Activated naive CD4-positive, alpha-beta T cell treated with anti-CD3 and anti-CD28 coated beads for 36 hours (primary cell): ENCODE data around the gene TIGD4. TPM values are rescaled to one million over a fixed set of nuclear protein-coding genes. Genes with fewer than 3 reads are reported as not detected.

Source experiments
- CTCF ChIA-PET: fragments of 350-600 bp; sonication (Branson Sonifier 250); formaldehyde crosslinking; loops from one replicate; lab custom pipeline; 2021; ENCODE audit warnings: antibody characterized with exemption; lab: Charles Lee
- DNase-seq: peaks from one replicate; pipeline ENCODE4 v3.0.0-alpha.2; 2020
- H3K27ac Mint-ChIP-seq: one replicate; pipeline ENCODE4 v1.8.0; 2021; ENCODE audit warnings: mild to moderate bottlenecking, mixed read lengths
- H3K27me3 Mint-ChIP-seq: one replicate; pipeline ENCODE4 v1.8.0; 2021; ENCODE audit warnings: low read depth, mixed read lengths
- H3K36me3 Mint-ChIP-seq: one replicate; pipeline ENCODE4 v1.8.0; 2021; ENCODE audit warnings: low read depth, mixed read lengths
- H3K4me1 Mint-ChIP-seq: one replicate; pipeline ENCODE4 v1.8.0; 2021; ENCODE audit warnings: low read depth, mixed read lengths
- H3K4me3 Mint-ChIP-seq: one replicate; pipeline ENCODE4 v1.8.0; 2021; ENCODE audit warnings: mild to moderate bottlenecking, moderate library complexity, mixed read lengths
- H3K9me3 Mint-ChIP-seq: one replicate; pipeline ENCODE4 v1.8.0; 2021; ENCODE audit warnings: mixed read lengths
- intact Hi-C: fragments of 100-400 bp; cut with micrococcal nuclease; formaldehyde crosslinking; loops from one replicate; pipeline ENCODE4 v1.15.1; 2023
- total RNA-seq, 2 experiments: library from RNA; stranded (reverse); gene quantifications; one replicate each; pipeline ENCODE4 v1.2.3, GENCODE V29; 2021

The TIGD4 gene
- total RNA-seq = under 1 TPM; 0.07 to 0.27 TPM

DNA sequence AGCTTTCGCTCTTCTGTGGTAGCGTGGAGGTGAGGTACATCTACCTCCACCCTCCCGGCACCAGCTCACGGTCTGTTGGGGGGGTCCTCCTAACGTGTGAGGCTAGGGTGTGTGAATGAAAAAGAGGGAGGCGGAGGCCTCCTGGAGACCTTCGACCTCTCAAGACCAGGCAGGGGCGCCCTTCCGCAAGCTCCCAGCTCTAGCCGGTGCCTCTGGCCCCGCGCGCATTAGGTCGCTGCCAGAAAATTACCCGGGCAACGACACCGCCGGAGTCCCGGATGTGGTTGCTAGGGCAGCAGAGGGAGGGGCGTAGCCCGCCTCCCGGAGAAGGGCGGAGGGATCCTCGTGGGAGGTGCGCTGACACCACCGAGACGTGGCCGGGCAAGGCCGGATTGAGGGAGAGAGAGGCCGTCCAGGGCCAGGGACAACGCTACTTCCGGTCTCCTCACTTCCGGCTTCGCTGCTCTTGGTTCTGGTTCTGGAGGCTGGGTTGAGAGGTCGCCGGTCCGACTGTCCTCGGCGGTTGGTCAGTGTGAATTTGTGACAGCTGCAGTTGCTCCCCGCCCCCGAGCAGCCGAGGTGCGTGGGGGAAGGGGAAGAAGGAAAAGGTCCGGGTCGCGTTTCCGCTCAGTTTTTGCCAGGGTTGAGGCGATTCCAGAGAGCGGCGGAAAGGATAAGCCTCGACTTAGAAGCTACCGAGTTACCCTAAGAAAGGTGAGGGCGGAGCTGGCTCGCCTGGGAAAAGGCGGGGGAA lies at the start of gene TIGD4, which contains the start of gene ARFIP1:
TIGD4 (minus strand) TSS at position 218 of the 754 bp plus-strand sequence. CDS start 8,726 bp downstream, outside the sequence.
ARFIP1 (plus strand) TSS at position 442 of the 754 bp plus-strand sequence. CDS start 49,680 bp downstream, outside the sequence.
- DNase-seq = peak; percentile 97
- Mint-ChIP-seq H3K4me3 (peak within 1 kb of the TSS; percentile 91), H3K36me3 (no peaks in the 10 kb centered on the region), H3K4me1 (peaks cover 23% of the 10 kb centered on the region), H3K27ac (peak within 1 kb of the TSS; percentile 75), H3K27me3 (peaks cover 4% of the 10 kb centered on the region), H3K9me3 (no peaks in the 10 kb centered on the region)
- intact Hi-C loops = loop anchor here (1.0 to 10.0 kb wide), 8 partner anchors 99 to 1685 kb away; partner anchors contain the start of genes FBXW7, FHIP1A and RPS3A
- CTCF ChIA-PET = interaction anchor here (0.9 to 2.6 kb wide), 12 partner anchors 9 to 370 kb away, joined by 3 to 7 read pairs (median 4); partner anchors contain the start of gene FBXW7

DNA sequence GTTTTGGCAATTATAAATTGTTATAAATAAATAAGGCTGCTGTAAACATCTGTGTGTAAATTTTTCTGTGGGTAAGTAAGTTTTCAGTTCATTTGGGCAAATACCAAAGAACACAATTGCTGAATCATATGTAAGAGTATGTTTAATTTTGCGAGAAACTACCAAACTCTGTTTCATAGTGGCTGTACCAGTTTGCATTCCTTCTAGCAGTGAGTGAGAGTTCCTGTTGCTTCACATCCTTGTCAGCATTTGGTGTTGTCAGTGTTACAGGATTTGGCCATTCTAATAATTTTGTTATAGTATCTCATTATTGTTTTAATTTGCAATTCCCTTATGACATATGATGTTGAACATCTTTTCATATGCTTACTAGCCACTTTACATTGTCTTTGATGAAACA lies 48.6 kb upstream of the TIGD4 start:
- Mint-ChIP-seq H3K9me3 (peaks cover 26% of the 10 kb centered on the region), H3K4me3 (no peak overlapping the region), H3K4me1 (no peaks in the 10 kb centered on the region), H3K27ac (no peak overlapping the region), H3K36me3 (peaks cover 20% of the 10 kb centered on the region), H3K27me3 (no peaks in the 10 kb centered on the region)
- intact Hi-C loops = no loop called here
- DNase-seq = no peak
- CTCF ChIA-PET = no interaction called here

- H3K36me3 Mint-ChIP-seq = peaks cover 4% of the 10 kb centered on the region
- no peak overlapping the region for H3K27ac Mint-ChIP-seq
- no peaks in the 10 kb centered on the region for H3K27me3 Mint-ChIP-seq
- intact Hi-C loops = no loop called here
- no peak for DNase-seq
- peaks cover 30% of the 10 kb centered on the region for H3K9me3 Mint-ChIP-seq
- H3K4me3 Mint-ChIP-seq = no peak overlapping the region
- H3K4me1 Mint-ChIP-seq = no peaks in the 10 kb centered on the region
- CTCF ChIA-PET = interaction anchor here (0.7 kb wide), 1 partner anchor 529 kb away, joined by 4 read pairs; no protein-coding TSS in a partner anchor
Measured at GRCh38 chr4:152825336-152825735, 45.8 kb upstream of the TIGD4 start.

- intact Hi-C loops = loop anchor here (5.0 kb wide), 1 partner anchor 53 kb away; no protein-coding TSS in a partner anchor
Measured at GRCh38 chr4:152824561-152824960, 45.0 kb upstream of the TIGD4 start.

DNA sequence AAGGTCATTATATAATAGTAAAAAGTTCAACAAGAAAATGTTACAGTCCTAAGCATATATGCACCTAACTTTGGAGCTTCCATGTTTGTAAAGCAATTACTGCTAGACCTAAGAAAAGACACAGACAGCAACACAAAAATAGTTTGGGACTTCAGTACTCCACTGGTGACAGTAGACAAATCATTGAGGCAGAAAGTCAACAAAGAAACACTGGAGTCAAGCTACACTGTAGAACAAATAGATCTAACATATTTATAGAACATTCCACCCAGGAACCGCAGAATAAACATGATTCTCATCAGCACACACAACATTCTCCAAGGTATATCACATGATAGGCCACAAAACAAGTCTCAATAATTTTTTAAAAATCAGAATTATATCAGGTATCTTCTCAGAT lies 42.8 kb upstream of the TIGD4 start:
- Mint-ChIP-seq H3K36me3 (no peaks in the 10 kb centered on the region), H3K27ac (no peak overlapping the region), H3K9me3 (peaks cover 28% of the 10 kb centered on the region), H3K4me3 (no peak overlapping the region), H3K4me1 (peaks cover 2% of the 10 kb centered on the region), H3K27me3 (no peaks in the 10 kb centered on the region)
- intact Hi-C loops = loop anchor here (5.0 kb wide), 1 partner anchor 55 kb away; no protein-coding TSS in a partner anchor
- DNase-seq = no peak
- CTCF ChIA-PET = no interaction called here

More at GRCh38 chr4:152824561-152824960, 45.0 kb upstream of the TIGD4 start:
- H3K9me3 Mint-ChIP-seq = peaks cover 30% of the 10 kb centered on the region
- H3K4me3 Mint-ChIP-seq = no peak overlapping the region
- no peak overlapping the region for H3K27ac Mint-ChIP-seq
- H3K36me3 Mint-ChIP-seq = peaks cover 2% of the 10 kb centered on the region
- DNase-seq = no peak
- H3K27me3 Mint-ChIP-seq = no peaks in the 10 kb centered on the region
- CTCF ChIA-PET = no interaction called here
- no peaks in the 10 kb centered on the region for H3K4me1 Mint-ChIP-seq

DNA sequence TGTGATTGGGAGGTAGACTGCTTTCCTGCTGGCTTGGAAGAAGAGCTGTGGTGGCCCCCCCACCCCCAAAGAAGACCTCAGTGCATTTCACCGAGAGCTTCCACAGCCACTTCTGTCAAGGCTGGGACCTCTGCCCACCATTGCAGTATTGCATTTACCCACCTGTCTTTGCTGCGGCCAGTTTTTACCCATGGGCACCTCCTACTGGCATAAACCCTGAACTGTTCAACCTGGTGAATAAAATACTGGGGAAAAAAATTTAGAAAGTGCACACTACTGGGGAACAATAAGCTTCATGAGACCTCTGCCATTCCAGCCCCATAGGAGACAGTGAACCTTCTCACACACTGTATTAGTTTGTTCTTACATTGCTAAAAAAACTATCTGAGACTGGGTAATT lies 40.5 kb upstream of the TIGD4 start:
- no peaks in the 10 kb centered on the region for H3K27me3 Mint-ChIP-seq
- no peak for DNase-seq
- CTCF ChIA-PET = interaction anchor here (0.7 kb wide), 1 partner anchor 150 kb away, joined by 3 read pairs; no protein-coding TSS in a partner anchor
- H3K4me1 Mint-ChIP-seq = peaks cover 12% of the 10 kb centered on the region
- H3K4me3 Mint-ChIP-seq = no peak overlapping the region
- H3K27ac Mint-ChIP-seq = no peak overlapping the region
- H3K9me3 Mint-ChIP-seq = peaks cover 20% of the 10 kb centered on the region
- peaks cover 19% of the 10 kb centered on the region for H3K36me3 Mint-ChIP-seq
- intact Hi-C loops = loop anchor here (5.0 kb wide), 1 partner anchor 57 kb away; no protein-coding TSS in a partner anchor

- no peak for DNase-seq
- Mint-ChIP-seq H3K9me3 (peaks cover 22% of the 10 kb centered on the region), H3K27ac (no peak overlapping the region), H3K4me3 (no peak overlapping the region), H3K4me1 (peaks cover 12% of the 10 kb centered on the region), H3K27me3 (no peaks in the 10 kb centered on the region), H3K36me3 (peaks cover 26% of the 10 kb centered on the region)
- CTCF ChIA-PET = no interaction called here
- intact Hi-C loops = no loop called here
Measured at GRCh38 chr4:152819026-152819645, 39.6 kb upstream of the TIGD4 start.

GRCh38 chr4:152817331-152817730 lies 37.8 kb upstream of the TIGD4 start:
- Mint-ChIP-seq H3K27me3 (no peaks in the 10 kb centered on the region), H3K27ac (peak overlapping the region; percentile 28), H3K4me3 (no peak overlapping the region), H3K4me1 (peaks cover 12% of the 10 kb centered on the region), H3K9me3 (peaks cover 31% of the 10 kb centered on the region), H3K36me3 (peaks cover 35% of the 10 kb centered on the region)
- DNase-seq = no peak
- intact Hi-C loops = no loop called here
- CTCF ChIA-PET = no interaction called here

DNA sequence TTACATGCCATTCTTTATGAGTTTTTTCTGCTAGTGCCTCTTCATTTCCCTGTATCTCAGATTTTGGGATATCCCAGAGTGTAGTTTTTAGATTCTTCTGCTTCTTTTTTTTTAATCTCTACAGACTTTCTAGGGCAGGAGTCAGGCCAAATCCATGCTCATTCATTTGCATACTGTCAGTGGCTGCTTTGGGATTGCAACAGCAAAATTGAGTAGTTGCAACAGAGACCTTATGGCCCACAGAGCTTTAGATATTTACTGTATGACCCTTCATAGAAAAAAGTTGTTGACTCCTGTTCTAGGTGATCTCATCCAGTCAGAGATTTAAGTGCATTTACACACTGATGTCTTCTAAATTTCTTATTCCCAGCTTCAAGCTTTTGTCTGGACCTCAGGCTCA lies 35.5 kb upstream of the TIGD4 start:
- Mint-ChIP-seq H3K4me3 (no peak overlapping the region), H3K9me3 (peaks cover 36% of the 10 kb centered on the region)

GRCh38 chr4:152810715-152811287 lies 31.3 kb upstream of the TIGD4 start:
- CTCF ChIA-PET = interaction anchor here (0.6 to 1.2 kb wide), 3 partner anchors 11 to 1534 kb away, joined by 3 read pairs; no protein-coding TSS in a partner anchor
- intact Hi-C loops = no loop called here

More for the DNA sequence above, 35.5 kb upstream of the TIGD4 start:
- peaks cover 49% of the 10 kb centered on the region for H3K36me3 Mint-ChIP-seq
- no peaks in the 10 kb centered on the region for H3K27me3 Mint-ChIP-seq
- no peak overlapping the region for H3K27ac Mint-ChIP-seq
- peaks cover 12% of the 10 kb centered on the region for H3K4me1 Mint-ChIP-seq
- CTCF ChIA-PET = no interaction called here
- no peak for DNase-seq
- intact Hi-C loops = no loop called here

DNA sequence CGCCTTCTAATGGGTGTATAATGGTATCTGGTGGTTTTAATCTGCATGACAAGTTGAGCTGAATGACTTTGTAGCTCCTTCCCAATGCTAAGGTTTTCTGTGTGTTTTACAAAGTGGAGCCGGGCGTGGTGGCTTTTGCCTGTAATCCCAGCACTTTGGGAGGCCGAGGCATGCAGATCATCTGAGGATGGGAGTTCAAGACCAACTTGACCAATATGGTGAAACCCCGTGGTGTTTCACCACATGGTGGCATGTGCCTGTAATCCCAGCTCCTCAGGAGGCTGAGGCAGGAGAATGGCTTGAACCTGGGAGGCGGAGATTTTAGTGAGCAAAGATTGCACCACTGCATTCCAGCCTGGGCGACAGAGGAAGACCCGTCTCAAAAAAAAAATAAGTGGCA lies 29.1 kb upstream of the TIGD4 start:
- Mint-ChIP-seq H3K9me3 (peaks cover 14% of the 10 kb centered on the region), H3K4me3 (no peak overlapping the region), H3K27me3 (no peaks in the 10 kb centered on the region), H3K36me3 (peaks cover 24% of the 10 kb centered on the region), H3K4me1 (peaks cover 10% of the 10 kb centered on the region), H3K27ac (peak overlapping the region; percentile 41)
- no peak for DNase-seq
- CTCF ChIA-PET = no interaction called here
- intact Hi-C loops = no loop called here

More at GRCh38 chr4:152810715-152811287, 31.3 kb upstream of the TIGD4 start:
- no peaks in the 10 kb centered on the region for H3K27me3 Mint-ChIP-seq
- DNase-seq = no peak
- peaks cover 26% of the 10 kb centered on the region for H3K9me3 Mint-ChIP-seq
- peaks cover 40% of the 10 kb centered on the region for H3K36me3 Mint-ChIP-seq
- peaks cover 10% of the 10 kb centered on the region for H3K4me1 Mint-ChIP-seq
- H3K27ac Mint-ChIP-seq = no peak overlapping the region
- no peak overlapping the region for H3K4me3 Mint-ChIP-seq

GRCh38 chr4:152807294-152807829 lies 27.8 kb upstream of the TIGD4 start:
- intact Hi-C loops = no loop called here
- H3K36me3 Mint-ChIP-seq = peaks cover 19% of the 10 kb centered on the region
- H3K4me1 Mint-ChIP-seq = peaks cover 10% of the 10 kb centered on the region
- no peak overlapping the region for H3K27ac Mint-ChIP-seq
- no peaks in the 10 kb centered on the region for H3K27me3 Mint-ChIP-seq
- DNase-seq = no peak
- peaks cover 5% of the 10 kb centered on the region for H3K9me3 Mint-ChIP-seq
- no peak overlapping the region for H3K4me3 Mint-ChIP-seq
- CTCF ChIA-PET = interaction anchor here (0.7 kb wide), 1 partner anchor 310 kb away, joined by 4 read pairs; no protein-coding TSS in a partner anchor
